Stimulated activated naive B cell treated with anti-CD40 and anti-IgM and Interleukin-4, amounts not matched to agents 10 μg/mL and 1 μg/mL and 100 μg/mL, for 72 hours (primary cell): ENCODE results near the gene JTB.
A peak's percentile ranks its signal among the peaks of the same experiment; 100 is the strongest.

Experiments
- ATAC-seq, 2 donors: fragments of 150-1000 bp; cut with Tn5 transposase; replicated peaks; 2 replicates each; pipeline ENCODE4 v1.10.0; 2021; ENCODE audit warnings: moderate library complexity in 1 of 2
- DNase-seq: peaks from one replicate; pipeline ENCODE4 v3.0.0; 2021
- H3K27ac Mint-ChIP-seq: one replicate; pipeline ENCODE4 v1.8.0; 2022; ENCODE audit warnings: mild to moderate bottlenecking, mixed read lengths
- H3K27me3 Mint-ChIP-seq, 2 donors: one replicate each; pipeline ENCODE4 v1.8.0; 2022; ENCODE audit warnings: mixed read lengths in 2 of 2
- H3K36me3 Mint-ChIP-seq, 2 donors: one replicate each; pipeline ENCODE4 v1.8.0; 2022; ENCODE audit warnings: mixed read lengths in 2 of 2, mild to moderate bottlenecking in 1 of 2
- H3K4me1 Mint-ChIP-seq, 2 donors: one replicate each; pipeline ENCODE4 v1.8.0; 2022; ENCODE audit warnings: mixed read lengths in 2 of 2, mild to moderate bottlenecking in 1 of 2
- H3K4me3 Mint-ChIP-seq, 2 donors: one replicate each; pipeline ENCODE4 v1.8.0; 2022; ENCODE audit warnings: mild to moderate bottlenecking in 2 of 2, mixed read lengths in 2 of 2, moderate library complexity in 1 of 2
- H3K9me3 Mint-ChIP-seq, 2 donors: one replicate each; pipeline ENCODE4 v1.8.0; 2022; ENCODE audit warnings: mixed read lengths in 2 of 2, mild to moderate bottlenecking in 1 of 2

Gene JTB

GRCh38 chr1:153968408-153968807, 9.1 kb downstream of the JTB start:
- H3K4me3 Mint-ChIP-seq = peak overlapping the region; percentile 95 to 98
- H3K9me3 Mint-ChIP-seq = no peaks in the 10 kb centered on the region
- no peaks in the 10 kb centered on the region for H3K27me3 Mint-ChIP-seq
- peaks cover 29 to 50% of the 10 kb centered on the region in 2 donors for H3K4me1 Mint-ChIP-seq
- DNase-seq = no peak
- no peak overlapping the region for H3K27ac Mint-ChIP-seq
- no peak for ATAC-seq
- peaks cover 11 to 21% of the 10 kb centered on the region in 2 donors for H3K36me3 Mint-ChIP-seq

- peak overlapping the region; percentile 95 to 98 for H3K4me3 Mint-ChIP-seq
- ATAC-seq (no peak), DNase-seq (no peak)
- peaks cover 8 to 19% of the 10 kb centered on the region in 2 donors for H3K36me3 Mint-ChIP-seq
- H3K9me3 Mint-ChIP-seq = no peaks in the 10 kb centered on the region
- H3K27me3 Mint-ChIP-seq = no peaks in the 10 kb centered on the region
- H3K4me1 Mint-ChIP-seq = peaks cover 29 to 48% of the 10 kb centered on the region in 2 donors
- peak overlapping the region; percentile 99 for H3K27ac Mint-ChIP-seq
Observed at GRCh38 chr1:153968000-153968363, 9.5 kb downstream of the JTB start.

GRCh38 chr1:153967107-153967999, 10.1 kb downstream of the JTB start, which contains the start of gene CREB3L4:
Gene CREB3L4, plus strand, starts transcription at chr1:153967902. Its CDS starts 624 bp downstream, at chr1:153968526.
- Mint-ChIP-seq H3K9me3 (no peaks in the 10 kb centered on the region), H3K27me3 (no peaks in the 10 kb centered on the region), H3K36me3 (peaks cover 7 to 21% of the 10 kb centered on the region in 2 donors), H3K27ac (peak within 1 kb of the TSS; percentile 99), H3K4me1 (peaks cover 31 to 49% of the 10 kb centered on the region in 2 donors), H3K4me3 (peak within 1 kb of the TSS; percentile 95 to 98)
- peak; percentile 86 for DNase-seq
- peak; percentile 86 to 87 for ATAC-seq

- peak overlapping the region; percentile 91 for H3K27ac Mint-ChIP-seq
- ATAC-seq = peak; percentile 2 to 8
- DNase-seq = no peak
- H3K9me3 Mint-ChIP-seq = no peaks in the 10 kb centered on the region
- H3K4me1 Mint-ChIP-seq = peaks cover 50 to 71% of the 10 kb centered on the region in 2 donors
- no peaks in the 10 kb centered on the region for H3K27me3 Mint-ChIP-seq
- peak overlapping the region; percentile 85 to 90 for H3K4me3 Mint-ChIP-seq
- peaks cover 16 to 46% of the 10 kb centered on the region in 2 donors for H3K36me3 Mint-ChIP-seq
Observed at GRCh38 chr1:153963850-153964331, 13.6 kb downstream of the JTB start.

GRCh38 chr1:153963030-153963849, 14.2 kb downstream of the JTB start, which contains the start of gene SLC39A1:
Gene SLC39A1, minus strand, starts transcription at chr1:153963537. Its CDS starts 822 bp downstream, at chr1:153962715.
- H3K36me3 Mint-ChIP-seq = peaks cover 20 to 52% of the 10 kb centered on the region in 2 donors
- peak within 1 kb of the TSS; percentile 91 for H3K27ac Mint-ChIP-seq
- DNase-seq (peak; percentile 90), ATAC-seq (peak; percentile 46 to 56)
- H3K27me3 Mint-ChIP-seq = no peaks in the 10 kb centered on the region
- H3K9me3 Mint-ChIP-seq = no peaks in the 10 kb centered on the region
- peak within 1 kb of the TSS; percentile 85 to 90 for H3K4me3 Mint-ChIP-seq
- peaks cover 48 to 70% of the 10 kb centered on the region in 2 donors for H3K4me1 Mint-ChIP-seq

- H3K4me3 Mint-ChIP-seq = peak overlapping the region; percentile 85 to 90
- ATAC-seq = no peak
- peaks cover 27 to 61% of the 10 kb centered on the region in 2 donors for H3K36me3 Mint-ChIP-seq
- no peaks in the 10 kb centered on the region for H3K9me3 Mint-ChIP-seq
- peaks cover 42 to 69% of the 10 kb centered on the region in 2 donors for H3K4me1 Mint-ChIP-seq
- H3K27ac Mint-ChIP-seq = peak overlapping the region; percentile 91
- H3K27me3 Mint-ChIP-seq = no peaks in the 10 kb centered on the region
- DNase-seq = no peak
Observed at GRCh38 chr1:153962088-153963029, 15.1 kb downstream of the JTB start.

GRCh38 chr1:153961421-153961820, 16.1 kb downstream of the JTB start:
- Mint-ChIP-seq H3K27me3 (no peaks in the 10 kb centered on the region), H3K4me1 (peaks cover 47 to 71% of the 10 kb centered on the region in 2 donors), H3K27ac (peak overlapping the region; percentile 91), H3K4me3 (peak overlapping the region; percentile 85 to 90), H3K36me3 (peaks cover 29 to 69% of the 10 kb centered on the region in 2 donors), H3K9me3 (no peaks in the 10 kb centered on the region)
- DNase-seq (no peak), ATAC-seq (no peak)

GRCh38 chr1:153960206-153960605, 17.3 kb downstream of the JTB start:
- Mint-ChIP-seq H3K27me3 (no peaks in the 10 kb centered on the region), H3K4me3 (no peak overlapping the region), H3K27ac (peak overlapping the region; percentile 3), H3K4me1 (peaks cover 47 to 72% of the 10 kb centered on the region in 2 donors), H3K9me3 (no peaks in the 10 kb centered on the region), H3K36me3 (peaks cover 26 to 62% of the 10 kb centered on the region in 2 donors)
- DNase-seq = no peak
- no peak for ATAC-seq

- Mint-ChIP-seq H3K4me1 (peaks cover 50 to 71% of the 10 kb centered on the region in 2 donors), H3K27me3 (no peaks in the 10 kb centered on the region), H3K27ac (peak overlapping the region; percentile 27), H3K4me3 (peak overlapping the region in 1 of 2 donors; percentile 34), H3K36me3 (peaks cover 27 to 65% of the 10 kb centered on the region in 2 donors), H3K9me3 (no peaks in the 10 kb centered on the region)
- DNase-seq = no peak
- ATAC-seq = no peak
Observed at GRCh38 chr1:153959454-153959853, 18.0 kb downstream of the JTB start.

- Mint-ChIP-seq H3K27me3 (no peaks in the 10 kb centered on the region), H3K4me3 (peak overlapping the region; percentile 96 to 97), H3K9me3 (no peaks in the 10 kb centered on the region), H3K4me1 (peaks cover 56 to 72% of the 10 kb centered on the region in 2 donors), H3K27ac (peak overlapping the region; percentile 27), H3K36me3 (peaks cover 33 to 70% of the 10 kb centered on the region in 2 donors)
- DNase-seq (no peak), ATAC-seq (no peak)
Observed at GRCh38 chr1:153958961-153959260, 18.6 kb downstream of the JTB start.

GRCh38 chr1:153958111-153958960, 19.1 kb downstream of the JTB start, which contains the start of gene CRTC2:
Gene CRTC2, minus strand, starts transcription at chr1:153958612. Its CDS starts 115 bp downstream, at chr1:153958497.
- no peaks in the 10 kb centered on the region for H3K9me3 Mint-ChIP-seq
- H3K4me3 Mint-ChIP-seq = peak within 1 kb of the TSS; percentile 96 to 97
- peak within 1 kb of the TSS; percentile 98 for H3K27ac Mint-ChIP-seq
- peak; percentile 96 for DNase-seq
- peaks cover 33 to 71% of the 10 kb centered on the region in 2 donors for H3K36me3 Mint-ChIP-seq
- peaks cover 55 to 77% of the 10 kb centered on the region in 2 donors for H3K4me1 Mint-ChIP-seq
- H3K27me3 Mint-ChIP-seq = no peaks in the 10 kb centered on the region
- peak; percentile 87 to 89 for ATAC-seq

- DNase-seq (peak; percentile 54), ATAC-seq (peak; percentile 54 to 55)
- H3K4me1 Mint-ChIP-seq = peaks cover 55 to 79% of the 10 kb centered on the region in 2 donors
- no peaks in the 10 kb centered on the region for H3K27me3 Mint-ChIP-seq
- H3K27ac Mint-ChIP-seq = peak overlapping the region; percentile 98
- peaks cover 36 to 71% of the 10 kb centered on the region in 2 donors for H3K36me3 Mint-ChIP-seq
- H3K9me3 Mint-ChIP-seq = no peaks in the 10 kb centered on the region
- H3K4me3 Mint-ChIP-seq = peak overlapping the region; percentile 96 to 97
Observed at GRCh38 chr1:153957744-153958110, 19.7 kb downstream of the JTB start.
